Peyer's patch (tissue), 4 donors: ENCODE measurements around the gene PRRC2B. TPM values are rescaled to one million over a fixed set of nuclear protein-coding genes. Genes with fewer than 3 reads are reported as not detected.
"Not testable (repeated sequence)": the region's sequence is repeated elsewhere in the genome, so short reads cannot be mapped to it uniquely, and the experiment has no call there.

ENCODE experiments used
- DNase-seq, 3 donors: peaks; one replicate each; pipeline ENCODE4 v3.0.0-alpha.2; 2017 to 2019
- H3K27ac ChIP-seq, 4 donors: fragments of 200-600 bp; sonication (generic); one replicate each; pipeline ENCODE4 v1.5.1; 2016 to 2019
- H3K27me3 ChIP-seq, 2 donors: fragments of 200-600 bp; sonication (generic); one replicate each; pipeline ENCODE4 v1.5.1; 2019
- H3K36me3 ChIP-seq, 3 donors: fragments of 200-600 bp; sonication (generic); one replicate each; pipeline ENCODE4 v1.5.1; 2016 to 2019
- H3K4me1 ChIP-seq, 4 donors: fragments of 200-600 bp; sonication (generic); one replicate each; pipeline ENCODE4 v1.5.1; 2016 to 2019
- H3K4me3 ChIP-seq, 4 donors: fragments of 200-600 bp; sonication (generic); 1 replicate in 3 of 4; 2 replicates in 1 of 4; pipeline ENCODE4 v1.5.1; 2016 to 2019; ENCODE audit warnings: mild to moderate bottlenecking in 1 of 4
- H3K9me3 ChIP-seq, 4 donors: fragments of 200-600 bp; sonication (generic); one replicate each; pipeline ENCODE4 v1.5.1; 2016 to 2019; ENCODE audit warnings: mild to moderate bottlenecking in 1 of 4
- CTCF ChIP-seq, 6 experiments: fragments of 450-650 bp in 4 of 6; fragments of 200-600 bp in 2 of 6; sonication (generic) in 1 of 6; IDR thresholded peaks; one replicate each; pipeline ENCODE4 v1.5.1; 2017 to 2019; ENCODE audit warnings: antibody characterized with exemption in 6 of 6, mild to moderate bottlenecking in 3 of 6, moderate library complexity in 1 of 6
- POLR2A ChIP-seq, 2 donors: fragments of 450-650 bp; IDR thresholded peaks; one replicate each; pipeline ENCODE4 v1.5.1; 2017; ENCODE audit warnings: antibody characterized with exemption in 2 of 2, mild to moderate bottlenecking in 2 of 2, moderate library complexity in 2 of 2
- total RNA-seq, 4 donors: library from RNA; depleted of rRNA; stranded (reverse); fragments of >200 nt; gene quantifications; one replicate each; pipeline ENCODE4 v1.1.0, GENCODE V29; 2016

PRRC2B gene
- total RNA-seq, 4 donors from 2014 or later = 109 to 174 (median 149) TPM

GRCh38 chr9:131470581-131470991 is 76.7 kb downstream of the PRRC2B start:
- Histone ChIP-seq H3K27ac (no peak overlapping the region), H3K4me1 (peaks cover 0 to 3% (median 0%) of the 10 kb centered on the region in 4 donors), H3K4me3 (no peak overlapping the region), H3K9me3 (no peaks in the 10 kb centered on the region), H3K27me3 (no peaks in the 10 kb centered on the region), H3K36me3 (peaks cover 0 to 100% (median 0%) of the 10 kb centered on the region in 3 donors)
- no peak for TF ChIP-seq POLR2A (IDR thresholded peaks at IDR 0.05)
- DNase-seq = peak in 1 of 3 donors; percentile 39

GRCh38 chr9:131472085-131472484 is 78.2 kb downstream of the PRRC2B start:
- not testable (repeated sequence) for H3K4me1 ChIP-seq, H3K9me3 ChIP-seq, DNase-seq, H3K27me3 ChIP-seq, H3K27ac ChIP-seq, H3K4me3 ChIP-seq
- H3K36me3 ChIP-seq = peaks cover 0 to 100% (median 0%) of the 10 kb centered on the region in 3 donors

- peak in 1 of 3 donors; percentile 43 for DNase-seq
- peaks cover 0 to 100% (median 0%) of the 10 kb centered on the region in 3 donors for H3K36me3 ChIP-seq
- no peaks in the 10 kb centered on the region for H3K27me3 ChIP-seq
- H3K27ac ChIP-seq = no peak overlapping the region
- H3K9me3 ChIP-seq = no peaks in the 10 kb centered on the region
- no peak overlapping the region for H3K4me3 ChIP-seq
- no peak for TF ChIP-seq CTCF (IDR thresholded peaks at IDR 0.05)
- no peak for TF ChIP-seq POLR2A (IDR thresholded peaks at IDR 0.05)
- H3K4me1 ChIP-seq = no peaks in the 10 kb centered on the region
Observed at GRCh38 chr9:131473198-131473885, 79.5 kb downstream of the PRRC2B start.

GRCh38 chr9:131473891-131474290 is 80.0 kb downstream of the PRRC2B start:
- TF ChIP-seq CTCF (IDR thresholded peaks at IDR 0.05) (no peak), POLR2A (IDR thresholded peaks at IDR 0.05) (no peak)
- DNase-seq = peak in 1 of 3 donors; percentile 45

GRCh38 chr9:131474711-131475110 is 80.8 kb downstream of the PRRC2B start:
- no peak for TF ChIP-seq CTCF (IDR thresholded peaks at IDR 0.05)
- TF ChIP-seq POLR2A (IDR thresholded peaks at IDR 0.05) = no peak
- DNase-seq = peak in 2 of 3 donors; percentile 41 to 42
- peaks cover 0 to 98% (median 0%) of the 10 kb centered on the region in 3 donors for H3K36me3 ChIP-seq
- H3K27me3 ChIP-seq = no peaks in the 10 kb centered on the region
- no peak overlapping the region for H3K4me3 ChIP-seq
- H3K4me1 ChIP-seq = no peaks in the 10 kb centered on the region
- H3K9me3 ChIP-seq = no peaks in the 10 kb centered on the region
- H3K27ac ChIP-seq = no peak overlapping the region

More at GRCh38 chr9:131473891-131474290, 80.0 kb downstream of the PRRC2B start:
- Histone ChIP-seq H3K36me3 (peaks cover 0 to 98% (median 0%) of the 10 kb centered on the region in 3 donors), H3K9me3 (no peaks in the 10 kb centered on the region), H3K4me1 (no peaks in the 10 kb centered on the region), H3K27me3 (no peaks in the 10 kb centered on the region), H3K27ac (no peak overlapping the region), H3K4me3 (no peak overlapping the region)

- H3K4me1 ChIP-seq = no peaks in the 10 kb centered on the region
- no peaks in the 10 kb centered on the region for H3K9me3 ChIP-seq
- no peak for TF ChIP-seq POLR2A (IDR thresholded peaks at IDR 0.05)
- TF ChIP-seq CTCF (IDR thresholded peaks at IDR 0.05) = no peak
- no peak overlapping the region for H3K4me3 ChIP-seq
- H3K36me3 ChIP-seq = peaks cover 0 to 98% (median 2%) of the 10 kb centered on the region in 3 donors
- peak in 1 of 3 donors; percentile 39 for DNase-seq
- no peak overlapping the region for H3K27ac ChIP-seq
- H3K27me3 ChIP-seq = no peaks in the 10 kb centered on the region
Observed at GRCh38 chr9:131475111-131475955, 81.4 kb downstream of the PRRC2B start.
